HG02970 (cell line): ENCODE results near the gene QSOX1.
A peak's percentile ranks its signal among the peaks of the same experiment; 100 is the strongest.
"Not testable (repeated sequence)": the region's sequence is repeated elsewhere in the genome, so short reads cannot be mapped to it uniquely, and the experiment has no call there.

ENCODE experiments used
- ATAC-seq: cut with Tn5 transposase; IDR thresholded peaks from one replicate; pipeline ENCODE4 v1.9.1; 2021; ENCODE audit warnings: mild to moderate bottlenecking, moderate library complexity, moderate number of reproducible peaks; ENCODE audit not compliant: unreplicated experiment, low FRiP score

QSOX1 gene

GRCh38 chr1:180154325-180155181, at the start of gene QSOX1:
Gene QSOX1 (plus strand): TSS chr1:180154869. CDS start chr1:180154908, 39 bp downstream.
- ATAC-seq = peak; percentile 89

DNA sequence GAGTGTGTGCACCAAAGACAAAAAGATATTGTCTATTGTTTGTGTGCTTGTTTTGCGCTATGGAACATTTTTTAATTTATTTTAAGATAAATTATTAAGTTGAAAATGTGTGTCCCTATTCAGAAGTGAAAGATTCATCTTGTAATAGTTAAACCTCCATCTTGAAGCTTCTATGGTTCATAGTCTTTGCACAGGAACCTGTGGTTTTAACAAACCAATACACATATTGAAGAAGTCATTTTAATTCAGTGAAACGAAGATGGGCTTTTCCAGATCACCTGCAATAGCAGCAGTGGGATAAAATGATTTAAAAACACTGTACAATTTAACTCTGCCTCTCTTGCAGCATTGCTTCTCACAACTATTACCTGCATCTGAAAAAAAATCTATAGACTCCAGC, 42.6 kb upstream of the QSOX1 start:
- no peak for ATAC-seq

- no peak for ATAC-seq
These were observed 41.6 kb upstream of the QSOX1 start for GRCh38 chr1:180112984-180113647.

GRCh38 chr1:180114396-180114945, 40.2 kb upstream of the QSOX1 start:
- ATAC-seq = no peak

DNA sequence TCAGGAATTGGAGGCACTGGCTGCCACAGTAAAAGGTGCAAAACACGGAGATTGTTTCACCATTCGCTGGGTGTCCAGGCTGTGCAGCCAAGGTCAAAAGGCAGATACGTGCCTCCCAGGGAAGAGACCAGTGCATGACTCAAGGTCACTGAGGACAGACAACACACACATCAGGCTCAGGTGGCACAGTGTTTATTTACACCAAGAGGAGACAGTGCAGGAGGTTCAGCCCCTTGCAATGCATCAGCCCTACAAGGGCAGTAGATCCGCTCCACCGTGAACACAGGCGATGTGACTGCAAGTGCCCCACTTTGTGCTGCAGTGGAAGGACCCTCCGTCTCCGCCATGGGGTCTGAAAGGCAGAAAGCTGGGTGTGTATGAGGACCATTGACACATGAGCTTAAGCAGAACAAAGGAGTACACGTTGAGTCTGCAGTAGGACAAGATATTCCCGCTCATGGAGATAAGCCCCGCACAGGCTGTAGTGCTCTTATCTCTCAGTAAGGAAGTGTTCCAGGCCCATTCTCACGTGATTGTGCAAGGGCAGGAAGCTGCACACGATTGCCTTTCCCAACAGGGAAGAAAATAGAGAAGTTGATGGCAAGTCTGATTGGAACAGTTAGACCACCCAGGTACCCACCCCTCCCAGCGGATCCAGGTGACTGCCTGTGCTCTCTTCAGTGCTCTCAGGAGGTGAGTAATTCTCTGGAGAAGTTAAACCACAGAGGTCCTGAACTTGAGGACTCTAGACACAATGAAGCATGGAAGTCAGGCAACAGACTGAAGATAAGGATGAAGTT, 37.5 kb upstream of the QSOX1 start:
- no peak for ATAC-seq

- ATAC-seq = no peak
These were observed 36.9 kb upstream of the QSOX1 start for GRCh38 chr1:180117764-180118116.

GRCh38 chr1:180119837-180120236, 34.8 kb upstream of the QSOX1 start:
- ATAC-seq = no peak

DNA sequence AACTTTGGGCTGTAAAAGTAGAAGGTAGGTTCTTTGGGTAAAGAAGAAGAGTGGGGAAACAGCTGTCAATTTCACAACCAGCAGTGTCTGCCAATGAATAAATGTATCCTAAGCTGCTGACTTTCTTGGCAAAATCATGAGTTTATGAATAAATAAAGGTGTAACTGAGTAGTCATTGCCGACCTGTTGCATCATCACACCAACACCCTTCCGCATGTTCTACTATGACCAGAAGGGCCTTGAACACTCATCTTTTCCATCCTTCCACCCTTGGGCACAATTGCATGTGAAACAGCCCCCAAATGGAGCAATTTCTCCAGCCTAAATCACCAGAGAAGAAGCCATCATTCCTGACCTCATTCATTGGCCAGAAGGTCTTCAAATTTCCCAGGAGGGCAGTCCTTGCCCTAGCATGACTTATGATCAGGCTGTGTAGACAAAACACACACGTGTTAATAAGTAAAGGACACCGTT, 31.2 kb upstream of the QSOX1 start:
- ATAC-seq = no peak

DNA sequence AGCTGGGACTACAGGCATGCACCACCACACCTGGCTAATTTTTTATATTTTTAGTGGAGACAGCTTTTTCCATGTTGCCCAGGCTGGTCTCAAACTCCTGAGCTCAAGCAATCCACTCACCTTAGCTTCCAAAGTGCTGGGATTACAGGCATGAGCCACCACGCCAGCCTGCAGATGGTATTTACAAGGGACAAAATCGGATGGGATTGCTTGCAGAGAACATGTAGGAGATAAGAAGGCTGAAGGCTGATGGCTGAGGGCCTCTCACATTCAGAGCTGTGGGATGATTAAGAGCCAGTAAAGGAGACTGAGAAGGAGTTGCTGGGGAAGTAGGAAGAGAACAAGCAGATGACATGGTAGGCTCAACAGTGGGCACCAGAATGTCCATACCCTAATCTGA, 24.0 kb upstream of the QSOX1 start:
- ATAC-seq = no peak

DNA sequence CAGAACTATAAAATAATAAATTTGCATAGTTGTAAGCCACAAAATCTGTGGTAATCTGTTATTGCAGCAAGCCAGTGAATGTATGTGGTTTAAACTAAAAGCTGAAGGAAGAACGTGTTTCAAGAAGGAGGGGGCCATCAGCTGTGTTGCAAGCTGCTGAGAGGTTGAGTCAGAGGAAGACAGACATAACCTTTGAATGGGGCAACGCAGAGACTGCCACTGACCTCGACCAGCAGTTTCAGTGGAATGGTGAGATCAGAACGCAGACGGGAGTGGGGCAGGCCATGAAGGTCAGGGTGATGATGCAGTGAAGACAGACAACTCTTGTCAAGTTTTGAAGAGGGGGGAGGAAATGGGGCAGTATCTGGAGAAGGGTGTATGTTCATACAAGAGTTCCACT, 23.2 kb upstream of the QSOX1 start:
- no peak for ATAC-seq

DNA sequence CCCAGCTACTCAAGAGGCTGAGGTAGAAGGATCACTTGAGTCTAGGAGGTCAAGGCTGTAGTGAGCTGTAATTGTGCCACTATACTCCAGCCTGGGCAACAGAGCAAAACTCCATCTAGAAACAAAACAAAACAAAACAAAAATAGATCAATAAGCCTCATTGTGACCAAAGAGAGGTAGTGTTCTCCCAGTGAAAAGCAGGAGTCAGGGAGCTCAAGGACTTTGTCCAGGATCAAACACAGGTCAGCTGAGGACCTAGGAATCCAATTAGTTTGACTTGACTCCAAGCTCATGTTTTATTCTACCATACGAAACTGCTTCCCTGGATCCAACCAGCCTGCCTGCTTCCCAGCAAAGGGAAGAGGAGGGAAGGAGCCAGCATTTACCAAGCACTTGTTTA, 21.5 kb upstream of the QSOX1 start:
- no peak for ATAC-seq

GRCh38 chr1:180133688-180134087, 21.0 kb upstream of the QSOX1 start:
- not testable (repeated sequence) for ATAC-seq

DNA sequence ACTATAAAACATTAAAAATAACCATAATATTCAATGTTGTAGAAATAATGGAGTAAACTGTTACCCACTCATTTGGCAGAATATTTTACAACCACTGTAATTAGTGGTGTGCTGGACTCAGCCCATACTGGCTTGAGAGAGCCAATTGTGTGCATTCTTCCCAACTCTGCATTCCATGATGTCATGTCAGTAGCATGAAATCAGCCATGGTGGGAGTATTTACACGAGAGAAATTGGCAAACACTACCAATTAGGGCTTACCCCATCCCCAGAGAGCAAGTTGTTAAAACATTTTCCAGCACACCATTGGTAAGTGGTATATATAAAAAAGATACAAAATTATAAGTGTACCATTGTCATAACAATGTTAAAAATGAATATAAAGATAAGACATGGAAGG, 19.1 kb upstream of the QSOX1 start:
- ATAC-seq = no peak

GRCh38 chr1:180136331-180136967, 18.2 kb upstream of the QSOX1 start:
- ATAC-seq = no peak

DNA sequence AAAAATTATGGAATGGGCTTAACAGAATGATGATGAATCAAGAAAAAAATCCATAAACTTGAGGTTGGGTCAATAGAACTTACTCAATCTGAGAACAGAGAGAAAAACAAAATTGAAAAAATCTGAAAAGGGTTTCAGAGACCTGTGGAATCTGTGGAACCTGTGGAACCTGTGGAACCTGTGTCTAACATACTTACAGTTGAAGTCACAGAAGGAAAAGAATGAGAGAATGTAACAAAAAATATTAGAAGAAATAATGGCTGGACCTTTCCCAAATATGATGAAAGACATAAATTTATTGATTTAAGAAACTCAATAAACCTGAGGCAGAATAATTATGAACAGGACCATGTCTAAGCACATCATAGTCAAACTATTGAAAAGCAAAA, 17.7 kb upstream of the QSOX1 start:
- ATAC-seq = no peak

- ATAC-seq = no peak
These were observed 16.9 kb upstream of the QSOX1 start for GRCh38 chr1:180137776-180138175.

- no peak for ATAC-seq
These were observed 13.2 kb upstream of the QSOX1 start for GRCh38 chr1:180141381-180141934.

GRCh38 chr1:180143359-180143758, 11.3 kb upstream of the QSOX1 start:
- no peak for ATAC-seq

DNA sequence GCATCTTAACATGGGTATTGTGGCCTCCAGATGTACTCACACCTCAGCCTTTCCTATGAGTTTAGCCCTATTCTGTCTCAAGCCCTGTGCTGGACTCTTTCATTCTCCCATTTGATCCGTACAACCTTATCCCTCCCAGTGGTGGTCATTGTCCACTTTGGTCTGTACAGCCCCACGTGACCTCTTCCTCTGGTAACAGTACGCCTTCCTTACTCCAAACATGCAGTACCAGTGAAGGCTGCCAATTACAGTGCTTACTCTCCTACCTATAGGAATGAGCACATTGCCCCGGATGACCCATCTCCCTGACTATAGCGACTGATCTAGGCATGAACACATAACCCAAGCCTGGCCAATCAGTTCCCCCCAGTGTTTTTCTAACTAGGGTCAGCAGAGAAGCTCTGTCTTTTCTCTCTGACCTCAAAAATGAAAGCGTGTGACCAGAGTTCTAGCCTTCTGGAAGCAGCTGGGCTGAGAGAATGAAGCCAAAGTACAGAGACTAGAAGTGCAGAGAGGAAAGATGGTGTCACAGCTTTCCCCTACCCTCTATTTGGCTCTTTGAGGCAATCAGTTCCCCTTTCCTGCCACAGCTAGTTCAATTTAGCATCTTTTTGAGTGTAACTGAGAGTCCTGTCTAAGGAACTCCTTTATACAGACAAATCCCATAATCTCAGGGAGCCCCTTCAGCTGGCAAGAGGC, 9.9 kb upstream of the QSOX1 start:
- no peak for ATAC-seq
